Body of pancreas (tissue), 4 donors: ENCODE measurements around the gene CASP9.
"Not testable (repeated sequence)": the region's sequence is repeated elsewhere in the genome, so short reads cannot be mapped to it uniquely, and the experiment has no call there.

Experiments
- CTCF ChIP-seq, 7 experiments: fragments of 450-650 bp in 4 of 7; fragments of 200-600 bp in 3 of 7; sonication (generic) in 3 of 7; IDR thresholded peaks; one replicate each; pipeline ENCODE4 v1.5.1; 2016 to 2019; ENCODE audit warnings: antibody characterized with exemption in 7 of 7
- POLR2A ChIP-seq, 3 donors: fragments of 450-650 bp; IDR thresholded peaks; one replicate each; pipeline ENCODE4 v1.6.1; 2016; ENCODE audit warnings: antibody characterized with exemption in 3 of 3, mild to moderate bottlenecking in 2 of 3

- not testable (repeated sequence) for TF ChIP-seq POLR2A, CTCF (IDR thresholded peaks at IDR 0.05)
These were observed 54.1 kb downstream of the CASP9 start for GRCh38 chr1:15469821-15470448.
